Stimulated activated CD8-positive, alpha-beta memory T cell treated with anti-CD3 and anti-CD28 coated beads, Interleukin-4, amount 100 ng/mL, for 48 hours (primary cell): ENCODE data around the gene CXorf58.
"Not testable (repeated sequence)": the region's sequence is repeated elsewhere in the genome, so short reads cannot be mapped to it uniquely, and the experiment has no call there.

Source experiments
- DNase-seq: peaks from one replicate; pipeline ENCODE4 v3.0.0-alpha.2; 2020

Gene CXorf58

GRCh38 chrX:23964191-23964590 lies 56.4 kb downstream of the CXorf58 start:
- DNase-seq, result no peak

- not testable (repeated sequence) for DNase-seq
These were observed 57.8 kb downstream of the CXorf58 start for GRCh38 chrX:23965630-23966029.

GRCh38 chrX:23978491-23978890 lies 70.7 kb downstream of the CXorf58 start:
- no peak for DNase-seq

- DNase-seq, result no peak
These were observed 72.2 kb downstream of the CXorf58 start for GRCh38 chrX:23980011-23980441.

- DNase-seq, result no peak
These were observed 73.4 kb downstream of the CXorf58 start for GRCh38 chrX:23981222-23981621.

GRCh38 chrX:23981711-23982110 lies 73.9 kb downstream of the CXorf58 start:
- DNase-seq, result no peak

- DNase-seq, result no peak
These were observed 75.1 kb downstream of the CXorf58 start for GRCh38 chrX:23982891-23983290.
